ENCODE data around the gene RNF34. TPM values are rescaled to one million over a fixed set of nuclear protein-coding genes. Genes with fewer than 3 reads are reported as not detected.

Gene RNF34
- total RNA-seq, 1 experiment from 2014 or later, result 43.7 TPM

- no peaks in the 10 kb centered on the region for H3K27me3 ChIP-seq (ENCODE audit: insufficient read depth, low read depth)
- peaks cover 24% of the 10 kb centered on the region for H3K4me1 ChIP-seq (replicated peaks; ENCODE audit: insufficient read depth)
- peak overlapping the region; percentile 90 for H3K4me2 ChIP-seq
- TF ChIP-seq CTCF (conservative IDR thresholded peaks at IDR 0.05), result no peak
- no peak for TF ChIP-seq EZH2 (IDR thresholded peaks at IDR 0.05; ENCODE audit: low read depth)
- peak overlapping the region; percentile 86 for H2AFZ ChIP-seq
- peak; percentile 30 to 63 for DNase-seq
- POLR2A ChIA-PET (ENCODE audit: unreplicated experiment), result interaction anchor here (0.5 to 0.8 kb wide), 9 partner anchors 33 to 1126 kb away, joined by 3 to 7 read pairs (median 3); partner anchors contain the start of genes ANAPC5 and RSRC2
- H3K9me2 ChIP-seq (ENCODE audit: insufficient read depth), result no peaks in the 10 kb centered on the region
- no peaks in the 10 kb centered on the region for H3K9me3 ChIP-seq (ENCODE audit: insufficient read depth, low read depth)
- H3K4me3 ChIP-seq, result peak overlapping the region; percentile 84
- 0 out of 2 replicates have a peak, but pooled peaks cover 6% of the 10 kb centered on the region for H3F3A ChIP-seq (ENCODE audit: insufficient read depth, low read depth)
- no peaks in the 10 kb centered on the region for H4K20me1 ChIP-seq (ENCODE audit: insufficient read depth)
- intact Hi-C loops (cut with micrococcal nuclease; ENCODE audit: unreplicated experiment), result loop anchor here (1.0 kb wide), 1 partner anchor 48 kb away; the partner anchor contains the start of gene ANAPC5
- H3K36me3 ChIP-seq (ENCODE audit: low read depth), result no peaks in the 10 kb centered on the region
- CTCF ChIA-PET, result interaction anchor here (0.9 to 1.4 kb wide), 2 partner anchors 49 to 179 kb away, joined by 3 to 5 read pairs; partner anchors contain the start of gene ANAPC5
- H3K79me2 ChIP-seq (ENCODE audit: low read depth), result peaks cover 51% of the 10 kb centered on the region
- H3K27ac ChIP-seq, result peak overlapping the region; percentile 49
- BruUV-seq (replicated peaks), result TSS peak; percentile 40
These were observed 618 bp downstream of the RNF34 start for GRCh38 chr12:121400332-121401139.

GRCh38 chr12:121403721-121404120 lies 3.8 kb downstream of the RNF34 start:
- no peaks in the 10 kb centered on the region for H3K27me3 ChIP-seq (ENCODE audit: insufficient read depth, low read depth)
- H3K4me2 ChIP-seq, result no peak overlapping the region
- no peak overlapping the region for H3K4me3 ChIP-seq
- ChIA-PET CTCF (no interaction called here), POLR2A (ENCODE audit: unreplicated experiment) (no interaction called here)
- H3K79me2 ChIP-seq (ENCODE audit: low read depth), result peaks cover 54% of the 10 kb centered on the region
- H3K4me1 ChIP-seq (replicated peaks; ENCODE audit: insufficient read depth), result peaks cover 20% of the 10 kb centered on the region
- intact Hi-C loops (cut with micrococcal nuclease; ENCODE audit: unreplicated experiment), result no loop called here
- H3K9me2 ChIP-seq (ENCODE audit: insufficient read depth), result no peaks in the 10 kb centered on the region
- H3K27ac ChIP-seq, result no peak overlapping the region
- TF ChIP-seq CTCF (conservative IDR thresholded peaks at IDR 0.05) (no peak), EZH2 (IDR thresholded peaks at IDR 0.05; ENCODE audit: low read depth) (no peak)
- no peaks in the 10 kb centered on the region for H3K36me3 ChIP-seq (ENCODE audit: low read depth)
- 0 out of 2 replicates have a peak, but pooled peaks cover 6% of the 10 kb centered on the region for H3F3A ChIP-seq (ENCODE audit: insufficient read depth, low read depth)
- BruUV-seq (replicated peaks), result no TSS peak
- no peak overlapping the region for H2AFZ ChIP-seq
- no peak for DNase-seq
- no peaks in the 10 kb centered on the region for H4K20me1 ChIP-seq (ENCODE audit: insufficient read depth)
- no peaks in the 10 kb centered on the region for H3K9me3 ChIP-seq (ENCODE audit: insufficient read depth, low read depth)

- H2AFZ ChIP-seq, result no peak overlapping the region
- no peak for DNase-seq
- intact Hi-C loops (cut with micrococcal nuclease; ENCODE audit: unreplicated experiment), result no loop called here
- no peaks in the 10 kb centered on the region for H4K20me1 ChIP-seq (ENCODE audit: insufficient read depth)
- no peaks in the 10 kb centered on the region for H3F3A ChIP-seq (ENCODE audit: insufficient read depth, low read depth)
- BruUV-seq (replicated peaks), result no TSS peak
- POLR2A ChIA-PET (ENCODE audit: unreplicated experiment), result no interaction called here
- H3K4me3 ChIP-seq, result no peak overlapping the region
- H3K4me2 ChIP-seq, result no peak overlapping the region
- CTCF ChIA-PET, result no interaction called here
- H3K27me3 ChIP-seq (ENCODE audit: insufficient read depth, low read depth), result no peaks in the 10 kb centered on the region
- peaks cover 14% of the 10 kb centered on the region for H3K4me1 ChIP-seq (replicated peaks; ENCODE audit: insufficient read depth)
- H3K79me2 ChIP-seq (ENCODE audit: low read depth), result peaks cover 51% of the 10 kb centered on the region
- no peaks in the 10 kb centered on the region for H3K9me3 ChIP-seq (ENCODE audit: insufficient read depth, low read depth)
- TF ChIP-seq EZH2 (IDR thresholded peaks at IDR 0.05; ENCODE audit: low read depth), result no peak
- no peak for TF ChIP-seq CTCF (conservative IDR thresholded peaks at IDR 0.05)
- no peak overlapping the region for H3K27ac ChIP-seq
- H3K36me3 ChIP-seq (ENCODE audit: low read depth), result no peaks in the 10 kb centered on the region
- no peaks in the 10 kb centered on the region for H3K9me2 ChIP-seq (ENCODE audit: insufficient read depth)
These were observed 4.8 kb downstream of the RNF34 start for GRCh38 chr12:121404734-121405133.
